ENCODE data around the gene CTSK. TPM values are rescaled to one million over a fixed set of nuclear protein-coding genes. Genes with fewer than 3 reads are reported as not detected.
"Not testable (repeated sequence)": the region's sequence is repeated elsewhere in the genome, so short reads cannot be mapped to it uniquely, and the experiment has no call there.

Gene CTSK
- total RNA-seq, 2 donors from 2014 or later, result 136 to 183 TPM

- DNase-seq (ENCODE audit: low spot score); intact Hi-C loops (cut with DNase I): not testable (repeated sequence)
These were observed 42.1 kb downstream of the CTSK start for GRCh38 chr1:150765977-150766301.

DNA sequence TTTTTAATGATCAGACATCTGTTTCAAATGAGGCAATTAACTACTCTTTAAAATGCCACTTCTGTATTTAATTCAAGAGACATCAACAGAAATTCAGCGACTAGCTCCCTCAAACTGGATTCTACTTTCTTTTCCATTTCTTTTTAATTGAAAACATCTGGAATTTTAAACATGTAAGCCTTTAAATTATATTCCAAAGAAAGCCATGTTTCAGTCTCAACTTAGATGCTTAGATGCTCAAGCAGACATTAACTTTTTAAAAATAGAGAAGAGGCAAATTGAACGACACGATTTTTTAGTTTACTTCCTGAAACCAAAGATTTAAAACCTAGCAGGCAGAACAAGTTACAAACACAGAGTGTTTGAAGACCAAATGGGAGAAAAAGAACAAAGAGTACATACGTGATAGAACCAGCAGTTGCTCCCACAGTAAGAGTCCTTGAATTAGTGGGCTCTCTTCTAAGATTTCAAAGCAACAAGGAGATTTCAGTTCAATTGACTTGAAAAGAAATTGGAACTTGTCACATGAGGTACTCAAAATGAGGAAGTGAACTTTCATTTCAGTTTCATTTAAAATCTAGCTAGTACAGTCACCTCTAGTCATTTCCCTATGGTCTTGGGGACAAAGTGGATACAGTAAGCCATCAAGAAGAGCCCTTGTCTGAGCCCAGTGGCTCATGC lies 42.6 kb downstream of the CTSK start, which contains the start of gene CTSS:
Gene CTSS (minus strand): TSS at position 483 of the 681 bp plus-strand sequence. CDS start 1,015 bp downstream, outside the sequence.
- no peak for DNase-seq (ENCODE audit: low spot score)
- intact Hi-C loops (cut with DNase I), result no loop called here

- DNase-seq (ENCODE audit: low spot score), result no peak
- intact Hi-C loops (cut with DNase I), result no loop called here
These were observed 43.4 kb downstream of the CTSK start for GRCh38 chr1:150764617-150765101.

GRCh38 chr1:150763018-150763417 lies 45.0 kb downstream of the CTSK start:
- intact Hi-C loops (cut with DNase I), result no loop called here
- DNase-seq (ENCODE audit: low spot score), result no peak

DNA sequence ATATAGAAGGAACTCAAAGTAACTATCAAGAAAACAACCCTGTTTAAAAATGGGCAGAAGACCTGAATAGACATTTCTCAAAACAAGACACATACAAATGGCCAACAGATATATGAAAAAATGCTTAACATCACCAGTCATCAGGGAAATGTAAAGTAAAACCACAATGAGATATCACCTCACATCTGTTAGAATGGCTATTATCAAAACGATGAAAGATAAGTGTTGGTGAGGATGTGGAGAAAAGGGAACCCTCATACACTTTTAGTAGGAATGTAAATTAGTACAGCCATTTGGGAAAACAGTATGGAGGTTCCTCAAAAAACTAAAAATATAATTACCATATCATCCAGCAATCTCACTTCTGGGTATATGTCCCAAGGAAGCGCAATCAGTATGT lies 45.5 kb downstream of the CTSK start:
- intact Hi-C loops (cut with DNase I), result no loop called here
- DNase-seq (ENCODE audit: low spot score), result no peak

DNA sequence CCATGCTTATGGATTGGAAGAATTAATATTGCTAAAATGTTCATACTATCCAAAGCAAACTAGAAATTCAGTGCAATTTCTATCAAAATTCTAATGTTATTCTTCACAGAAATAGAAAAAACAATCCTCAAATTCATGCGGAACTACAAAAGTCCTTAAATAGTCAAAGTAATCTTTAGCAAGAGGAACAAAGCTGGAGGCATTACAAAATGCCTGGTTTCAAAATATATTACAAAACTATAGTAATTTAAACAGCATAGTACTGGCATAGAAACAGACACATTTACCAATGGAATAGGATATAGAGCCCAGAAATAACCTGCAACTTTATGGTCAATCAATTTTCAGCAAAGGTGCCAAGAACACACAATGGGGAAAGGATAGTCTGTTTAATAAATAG lies 46.3 kb downstream of the CTSK start:
- intact Hi-C loops (cut with DNase I), result no loop called here
- no peak for DNase-seq (ENCODE audit: low spot score)

DNA sequence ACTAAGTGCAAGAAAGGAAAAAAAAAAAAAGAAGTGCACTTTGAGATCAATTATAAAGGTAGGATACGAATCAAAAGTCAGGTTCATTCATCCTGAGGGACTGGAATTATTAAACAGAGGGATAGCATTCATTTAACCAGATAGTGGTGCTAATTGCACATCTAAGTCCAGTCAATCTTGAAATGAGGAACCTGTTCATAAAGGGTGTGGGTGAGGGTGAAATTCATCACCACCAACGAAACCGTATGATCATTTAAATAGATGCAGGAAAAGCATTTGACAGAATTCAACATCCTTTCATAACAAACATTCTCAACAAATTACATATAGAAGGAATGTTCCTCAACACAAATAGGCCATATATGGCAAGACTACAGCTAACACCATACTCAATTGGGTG lies 48.0 kb downstream of the CTSK start:
- intact Hi-C loops (cut with DNase I), result no loop called here
- no peak for DNase-seq (ENCODE audit: low spot score)

GRCh38 chr1:150753416-150753815 lies 54.6 kb downstream of the CTSK start:
- intact Hi-C loops (cut with DNase I), result no loop called here

GRCh38 chr1:150751443-150751842 lies 56.6 kb downstream of the CTSK start:
- intact Hi-C loops (cut with DNase I), result no loop called here
- DNase-seq (ENCODE audit: low spot score), result no peak

More at GRCh38 chr1:150753416-150753815, 54.6 kb downstream of the CTSK start:
- no peak for DNase-seq (ENCODE audit: low spot score)

DNA sequence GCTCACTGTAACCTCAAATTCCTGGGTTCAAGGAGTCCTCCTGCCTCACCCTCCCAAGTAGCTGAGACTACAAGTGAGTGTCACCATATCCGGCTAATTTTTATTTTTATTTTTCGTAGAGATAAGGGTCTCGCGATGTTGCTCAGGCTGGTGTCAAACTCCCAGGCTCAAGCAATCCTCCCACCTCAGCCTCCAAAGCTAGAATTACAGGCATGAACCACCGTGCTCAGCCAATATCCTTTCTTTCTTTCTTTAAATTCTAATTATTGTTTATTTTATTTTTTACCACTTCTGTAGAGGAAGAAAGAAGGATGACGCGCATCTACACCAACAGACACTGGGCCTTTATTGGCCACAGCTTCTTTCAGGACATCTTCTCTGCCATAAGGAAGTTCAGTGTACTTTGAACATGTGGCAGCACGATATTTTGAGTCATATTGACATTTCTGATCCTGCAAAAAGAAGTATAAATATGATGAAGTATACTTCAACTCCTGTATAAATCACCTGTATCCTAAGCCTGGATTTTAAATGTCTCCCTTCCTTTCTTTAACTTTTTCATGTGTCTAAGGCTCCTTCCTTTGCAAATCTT lies 58.2 kb downstream of the CTSK start:
- intact Hi-C loops (cut with DNase I), result no loop called here
- no peak for DNase-seq (ENCODE audit: low spot score)

DNA sequence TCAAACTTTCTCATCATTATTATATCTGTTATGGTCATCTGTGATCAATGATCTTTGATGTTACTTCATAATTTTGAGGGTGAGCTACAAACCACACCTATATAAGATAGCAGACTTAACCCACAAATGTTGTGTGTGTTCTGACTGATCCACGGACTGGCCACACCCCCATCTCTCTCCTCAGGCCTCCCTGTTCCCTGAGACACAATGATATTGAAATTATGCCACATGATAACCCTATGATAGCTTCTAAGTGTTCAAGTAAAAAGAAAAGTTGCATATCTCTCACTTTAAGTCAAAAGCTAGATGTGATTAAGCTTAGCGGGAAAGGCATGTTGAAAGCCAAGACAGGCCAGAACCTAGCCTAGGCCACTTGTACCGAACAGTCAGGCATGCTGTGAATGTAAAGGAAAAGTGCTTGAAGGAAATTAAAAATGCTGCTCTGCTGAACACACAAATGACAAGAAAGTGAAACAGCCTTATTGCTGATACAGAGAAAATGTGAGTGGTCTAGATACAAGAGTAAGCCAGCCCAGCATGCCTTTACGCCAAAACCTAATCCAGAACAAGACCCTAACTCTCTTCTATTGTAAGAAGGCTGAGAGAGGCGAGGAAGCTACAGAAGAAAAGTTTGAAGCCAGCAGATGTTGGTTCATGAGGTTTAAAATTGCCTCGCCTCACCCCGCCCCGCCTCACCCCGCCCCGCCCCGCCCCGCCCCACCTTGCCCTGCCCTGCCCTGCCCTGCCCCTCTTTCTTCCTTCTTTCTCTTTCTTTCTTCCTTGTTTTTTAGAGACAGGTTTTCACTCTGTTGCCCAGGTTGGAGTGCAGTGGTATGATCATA lies 59.0 kb downstream of the CTSK start:
- no peak for DNase-seq (ENCODE audit: low spot score)
- intact Hi-C loops (cut with DNase I), result no loop called here

Other genes with a start within 250 kb of the CTSK start
- gene MCL1, start 228.7 kb downstream of the CTSK start, total RNA-seq, result 100 to 1,000 TPM; 210 to 267 TPM
- 100 to 1,000 TPM; 149 to 156 TPM for gene ENSA, start 178.6 kb downstream of the CTSK start, total RNA-seq
- gene GOLPH3L, start 111.1 kb downstream of the CTSK start, total RNA-seq, result 10 to 100 TPM; 19.0 to 20.1 TPM
- gene HORMAD1, start 87.4 kb downstream of the CTSK start, total RNA-seq, result under 1 TPM; 0.33 to 0.65 TPM
- gene CTSS, start 42.5 kb downstream of the CTSK start, total RNA-seq, result 10 to 100 TPM; 50.2 to 89.2 TPM
- 10 to 100 TPM; 47.3 to 51.2 TPM for gene ARNT, start 68.3 kb upstream of the CTSK start, total RNA-seq
- not detected for gene CTXND2, start 78.9 kb upstream of the CTSK start, total RNA-seq
- 10 to 100 TPM; 26.4 to 26.8 TPM for gene SETDB1, start 118.1 kb upstream of the CTSK start, total RNA-seq
- gene CERS2, start 166.6 kb upstream of the CTSK start, total RNA-seq, result 100 to 1,000 TPM; 112 to 133 TPM
- under 1 TPM in 1 of 2 donors, not detected in 1; 0.19 TPM for gene ANXA9, start 174.0 kb upstream of the CTSK start, total RNA-seq
- 10 to 100 TPM; 17.3 to 17.8 TPM for gene MINDY1, start 198.6 kb upstream of the CTSK start, total RNA-seq
- 10 to 100 TPM; 15.5 to 17.4 TPM for gene PRUNE1, start 200.2 kb upstream of the CTSK start, total RNA-seq
- under 1 TPM; 0.33 to 0.93 TPM for gene BNIPL, start 228.3 kb upstream of the CTSK start, total RNA-seq
- gene C1orf56, start 239.5 kb upstream of the CTSK start, total RNA-seq, result 1 to 10 TPM; 3.3 to 4.6 TPM